Breast epithelium (tissue), 4 donors: ENCODE measurements around the gene NPR2. TPM values are rescaled to one million over a fixed set of nuclear protein-coding genes. Genes with fewer than 3 reads are reported as not detected.

Experiments used
- DNase-seq, 2 donors: peaks; one replicate each; pipeline ENCODE4 v3.0.0-alpha.2; 2019; ENCODE audit warnings: low spot score in 2 of 2
- H3K27ac ChIP-seq, 2 donors: fragments of 200-600 bp; sonication (generic) in 1 of 2; one replicate each; pipeline ENCODE4 v1.5.1; 2016 to 2019; ENCODE audit warnings: mild to moderate bottlenecking in 1 of 2
- H3K27me3 ChIP-seq, 2 donors: fragments of 200-600 bp; sonication (generic) in 1 of 2; one replicate each; pipeline versions ENCODE4 v1.5.1 to v1.6.0; 2017 to 2019; ENCODE audit warnings: control low read depth in 1 of 2, mild to moderate bottlenecking in 1 of 2
- H3K36me3 ChIP-seq: fragments of 200-600 bp; one replicate; pipeline ENCODE4 v1.5.1; 2019
- H3K4me1 ChIP-seq, 2 donors: fragments of 200-600 bp; sonication (generic); one replicate each; pipeline ENCODE4 v1.5.1; 2016 to 2019; ENCODE audit warnings: control low read depth in 1 of 2
- H3K4me3 ChIP-seq, 3 donors: fragments of 200-600 bp; sonication (generic); 1 replicate in 2 of 3; 2 replicates in 1 of 3; pipeline ENCODE4 v1.5.1; 2016 to 2019; ENCODE audit warnings: mild to moderate bottlenecking in 3 of 3, moderate library complexity in 2 of 3
- H3K9me3 ChIP-seq, 2 donors: fragments of 200-600 bp; sonication (generic) in 1 of 2; one replicate each; pipeline ENCODE4 v1.5.1; 2016 to 2019; ENCODE audit warnings: control low read depth in 1 of 2
- POLR2A ChIP-seq: fragments of 450-650 bp; IDR thresholded peaks from one replicate; pipeline ENCODE4 v1.6.1; 2016; ENCODE audit warnings: antibody characterized with exemption, mild to moderate bottlenecking, moderate library complexity
- POLR2AphosphoS5 ChIP-seq, 3 donors: sonication (generic); formaldehyde crosslinking; IDR thresholded peaks; one replicate each; pipeline ENCODE4 v1.6.1; 2017; ENCODE audit warnings: antibody characterized with exemption in 3 of 3
- intact Hi-C: fragments of 100-400 bp; cut with DNase I; formaldehyde crosslinking; loops from one replicate; pipeline ENCODE4 v1.15.1; 2023; ENCODE audit warnings: low total_unique reads
- total RNA-seq, 3 donors: library from RNA; depleted of rRNA; stranded (reverse); fragments of >200 nt; gene quantifications; one replicate each; pipeline ENCODE4 v1.1.0, GENCODE V29; 2016
- TF ChIP-seq, protein P1 (sequence below), 3 donors: fragments of 450-650 bp; IDR thresholded peaks; one replicate each; pipeline ENCODE4 v1.5.1; 2016 to 2017; ENCODE audit warnings: antibody characterized with exemption in 3 of 3, mild to moderate bottlenecking in 3 of 3, moderate library complexity in 3 of 3

Gene NPR2
- total RNA-seq, 3 donors from 2014 or later = 10.2 to 34.2 (median 14.7) TPM

DNA sequence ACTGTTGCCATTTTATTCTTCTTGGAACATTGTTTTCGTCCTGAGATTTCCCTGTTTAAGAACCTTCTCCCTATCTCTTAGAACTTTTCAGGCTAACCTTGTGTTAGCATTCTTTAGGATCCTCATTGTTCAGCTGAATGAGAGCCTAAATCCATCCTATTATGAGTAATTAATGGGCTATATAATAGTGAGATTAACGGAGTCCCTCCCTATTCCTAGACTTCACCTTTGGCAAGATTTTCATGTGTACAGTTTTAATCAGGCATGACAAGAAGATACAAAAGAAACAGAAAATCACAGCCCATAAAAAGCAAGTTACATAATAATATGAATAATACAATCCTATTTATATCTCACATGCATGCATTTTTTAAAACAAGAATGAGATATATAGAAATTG, 28.2 kb upstream of the NPR2 start:
- Histone ChIP-seq H3K27ac (no peak overlapping the region), H3K4me3 (no peak overlapping the region), H3K36me3 (no peaks in the 10 kb centered on the region), H3K4me1 (peaks cover 3 to 5% of the 10 kb centered on the region in 2 donors), H3K27me3 (no peaks in the 10 kb centered on the region), H3K9me3 (no peaks in the 10 kb centered on the region)
- TF ChIP-seq, protein P1, sequence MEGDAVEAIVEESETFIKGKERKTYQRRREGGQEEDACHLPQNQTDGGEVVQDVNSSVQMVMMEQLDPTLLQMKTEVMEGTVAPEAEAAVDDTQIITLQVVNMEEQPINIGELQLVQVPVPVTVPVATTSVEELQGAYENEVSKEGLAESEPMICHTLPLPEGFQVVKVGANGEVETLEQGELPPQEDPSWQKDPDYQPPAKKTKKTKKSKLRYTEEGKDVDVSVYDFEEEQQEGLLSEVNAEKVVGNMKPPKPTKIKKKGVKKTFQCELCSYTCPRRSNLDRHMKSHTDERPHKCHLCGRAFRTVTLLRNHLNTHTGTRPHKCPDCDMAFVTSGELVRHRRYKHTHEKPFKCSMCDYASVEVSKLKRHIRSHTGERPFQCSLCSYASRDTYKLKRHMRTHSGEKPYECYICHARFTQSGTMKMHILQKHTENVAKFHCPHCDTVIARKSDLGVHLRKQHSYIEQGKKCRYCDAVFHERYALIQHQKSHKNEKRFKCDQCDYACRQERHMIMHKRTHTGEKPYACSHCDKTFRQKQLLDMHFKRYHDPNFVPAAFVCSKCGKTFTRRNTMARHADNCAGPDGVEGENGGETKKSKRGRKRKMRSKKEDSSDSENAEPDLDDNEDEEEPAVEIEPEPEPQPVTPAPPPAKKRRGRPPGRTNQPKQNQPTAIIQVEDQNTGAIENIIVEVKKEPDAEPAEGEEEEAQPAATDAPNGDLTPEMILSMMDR (IDR thresholded peaks at IDR 0.05) = no peak
- no peak for TF ChIP-seq POLR2AphosphoS5 (IDR thresholded peaks at IDR 0.05)
- no peak for TF ChIP-seq POLR2A
- intact Hi-C loops = no loop called here
- no peak for DNase-seq

DNA sequence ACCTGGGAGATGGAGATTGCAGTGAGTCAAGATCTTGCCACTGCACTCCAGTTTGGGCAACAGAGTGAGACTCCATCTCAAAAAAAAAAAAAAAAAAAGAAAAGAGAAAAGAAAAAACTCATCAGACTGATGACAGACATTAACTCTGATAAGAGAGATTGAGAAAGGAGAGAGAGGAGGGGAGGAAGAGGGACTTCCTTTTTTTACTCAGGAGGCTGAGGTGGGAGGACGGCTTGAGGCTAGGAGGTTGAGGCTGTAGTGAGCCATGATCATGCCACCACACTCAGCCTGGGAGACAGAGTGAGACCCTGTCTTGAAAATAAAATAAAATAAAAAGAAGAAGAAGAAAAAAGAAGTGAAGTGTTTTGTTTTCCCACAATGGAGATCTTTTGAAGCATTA, 27.6 kb upstream of the NPR2 start:
- no peak for DNase-seq
- TF ChIP-seq POLR2AphosphoS5 (IDR thresholded peaks at IDR 0.05) (no peak), POLR2A (no peak)
- TF ChIP-seq, protein P1 (IDR thresholded peaks at IDR 0.05) = no peak
- Histone ChIP-seq H3K36me3 (no peaks in the 10 kb centered on the region), H3K4me1 (peaks cover 0 to 3% of the 10 kb centered on the region in 2 donors), H3K4me3 (no peak overlapping the region), H3K27ac (no peak overlapping the region), H3K9me3 (no peaks in the 10 kb centered on the region), H3K27me3 (no peaks in the 10 kb centered on the region)
- intact Hi-C loops = no loop called here

DNA sequence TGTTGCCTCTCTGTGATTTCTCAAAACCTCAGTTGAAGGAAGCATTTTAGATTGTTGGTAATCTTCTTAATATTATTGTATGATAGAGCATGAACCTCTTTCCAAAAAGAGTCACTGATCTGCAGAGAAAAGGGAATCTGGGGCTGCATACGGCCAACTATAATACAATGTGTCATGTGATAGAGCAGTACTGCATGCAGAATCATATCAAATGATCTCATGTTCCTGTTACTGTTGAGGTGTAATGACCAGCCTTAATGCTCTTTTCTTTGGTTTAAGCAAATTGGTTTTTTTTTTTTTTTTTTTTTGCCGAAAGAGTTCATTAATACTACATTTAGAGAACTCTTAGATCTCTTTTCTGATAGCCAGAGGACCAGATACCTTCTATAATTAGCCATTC, 24.4 kb upstream of the NPR2 start:
- no peak for DNase-seq
- intact Hi-C loops = no loop called here
- Histone ChIP-seq H3K4me1 (peaks cover 0 to 15% of the 10 kb centered on the region in 2 donors), H3K9me3 (no peaks in the 10 kb centered on the region), H3K36me3 (no peaks in the 10 kb centered on the region), H3K27ac (no peak overlapping the region), H3K27me3 (no peaks in the 10 kb centered on the region), H3K4me3 (no peak overlapping the region)
- TF ChIP-seq POLR2A (no peak), POLR2AphosphoS5 (IDR thresholded peaks at IDR 0.05) (no peak)
- TF ChIP-seq, protein P1 (IDR thresholded peaks at IDR 0.05) = no peak

DNA sequence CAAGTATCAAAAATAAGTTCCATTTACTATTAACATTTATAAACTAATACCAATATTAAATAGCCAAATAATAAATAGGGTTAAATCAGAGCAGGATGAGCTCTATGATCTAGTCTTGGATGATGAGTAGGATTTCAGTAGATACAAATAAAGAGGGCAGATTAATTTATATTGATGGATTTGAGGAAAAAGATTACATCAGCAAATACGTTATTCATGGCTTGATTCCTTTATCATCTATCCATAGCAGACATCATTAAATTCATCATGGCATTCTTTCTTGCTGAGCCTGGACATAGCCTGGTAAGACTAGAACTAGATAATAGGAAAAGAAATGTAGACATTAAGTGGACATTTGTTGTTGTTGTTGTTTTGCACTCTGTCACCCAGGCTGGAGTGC, 23.9 kb upstream of the NPR2 start:
- no peak overlapping the region for H3K27ac ChIP-seq
- H3K36me3 ChIP-seq = no peaks in the 10 kb centered on the region
- H3K4me1 ChIP-seq = peaks cover 0 to 15% of the 10 kb centered on the region in 2 donors
- H3K9me3 ChIP-seq = no peaks in the 10 kb centered on the region
- no peak overlapping the region for H3K4me3 ChIP-seq
- DNase-seq = no peak
- TF ChIP-seq, protein P1 (IDR thresholded peaks at IDR 0.05) = no peak
- TF ChIP-seq POLR2A = no peak
- TF ChIP-seq POLR2AphosphoS5 (IDR thresholded peaks at IDR 0.05) = no peak
- intact Hi-C loops = no loop called here
- no peaks in the 10 kb centered on the region for H3K27me3 ChIP-seq

DNA sequence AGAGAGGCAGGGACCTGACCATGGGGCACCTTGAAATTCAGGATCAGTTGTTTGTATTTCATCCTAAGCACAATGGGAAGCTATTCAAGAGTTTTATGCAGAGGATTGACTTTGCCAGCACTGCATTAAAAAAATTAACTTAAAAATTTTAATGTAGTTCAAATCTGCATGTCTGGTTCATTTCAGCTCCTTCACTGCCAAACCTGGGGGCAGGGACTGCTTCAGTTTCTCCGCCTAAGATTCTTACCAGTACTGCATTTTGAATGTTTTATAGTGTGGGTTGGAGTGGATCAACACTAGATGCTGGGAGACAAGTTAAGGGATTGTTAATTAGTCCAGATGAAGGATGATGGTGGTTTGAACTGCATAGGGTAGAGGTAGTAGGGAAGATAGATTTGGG, 21.6 kb upstream of the NPR2 start:
- no peaks in the 10 kb centered on the region for H3K27me3 ChIP-seq
- intact Hi-C loops = no loop called here
- H3K36me3 ChIP-seq = no peaks in the 10 kb centered on the region

More for the DNA sequence above, 21.6 kb upstream of the NPR2 start:
- Histone ChIP-seq H3K9me3 (no peaks in the 10 kb centered on the region), H3K4me1 (peaks cover 0 to 15% of the 10 kb centered on the region in 2 donors), H3K4me3 (no peak overlapping the region), H3K27ac (no peak overlapping the region)
- TF ChIP-seq POLR2AphosphoS5 (IDR thresholded peaks at IDR 0.05) = no peak
- TF ChIP-seq POLR2A = no peak
- TF ChIP-seq, protein P1 (IDR thresholded peaks at IDR 0.05) = no peak
- DNase-seq = no peak
